Measurements from ENCODE around the gene FYB2. TPM values are rescaled to one million over a fixed set of nuclear protein-coding genes. Genes with fewer than 3 reads are reported as not detected.

The FYB2 gene
- polyA plus RNA-seq, 1 donor (not counting 4 experiments of a cell fraction or from before 2014, with no cell fraction given), result not detected

- H4K20me1 ChIP-seq (ENCODE audit: control insufficient read depth, extremely low read depth, insufficient read depth, low read length), result no peaks in the 10 kb centered on the region
- H3K4me3 ChIP-seq (ENCODE audit: control insufficient read depth in 2 of 3, extremely low read depth in 1 of 3, insufficient read depth in 2 of 3, low read depth in 1 of 3, low read length in 3 of 3), result no peak overlapping the region
- H3K9ac ChIP-seq (ENCODE audit: control insufficient read depth, extremely low read depth, insufficient read depth, low read length), result no peak overlapping the region
- no peak overlapping the region for H3K27ac ChIP-seq (ENCODE audit: control insufficient read depth, insufficient read depth, low read length)
- no peaks in the 10 kb centered on the region for H3K79me2 ChIP-seq (ENCODE audit: control insufficient read depth, insufficient read depth, low read length)
- TF ChIP-seq EZH2 (IDR thresholded peaks at IDR 0.05; ENCODE audit: low read length) (no peak), CTCF (optimal IDR thresholded peaks at IDR 0.05 in 1 of 3, IDR thresholded peaks at IDR 0.05 in 1 of 3, conservative IDR thresholded peaks at IDR 0.05 in 1 of 3; ENCODE audit: extremely low read depth in 1 of 3, insufficient read depth in 2 of 3, low read length in 3 of 3) (no peak)
- dilution Hi-C loops (cut with MboI; ENCODE audit: extremely low pct_ligation_motif_present, low sequenced_read_pairs), result no loop called here
- no peaks in the 10 kb centered on the region for H3K9me1 ChIP-seq (ENCODE audit: control insufficient read depth, extremely low read depth, insufficient read depth, low read length)
- FAIRE-seq (no peak), DNase-seq (ENCODE audit: low read depth, low spot score) (no peak)
- no peaks in the 10 kb centered on the region for H3K27me3 ChIP-seq (ENCODE audit: control insufficient read depth, extremely low read depth, insufficient read depth, low read length)
- H3K4me2 ChIP-seq (ENCODE audit: control insufficient read depth, extremely low read depth, insufficient read depth, low read depth, low read length), result no peak overlapping the region
- H3K4me1 ChIP-seq (ENCODE audit: control insufficient read depth, extremely low read depth, insufficient read depth, low read length), result peaks cover 14% of the 10 kb centered on the region
- H3K36me3 ChIP-seq (ENCODE audit: control insufficient read depth in 2 of 2, extremely low read depth in 1 of 2, insufficient read depth in 2 of 2, low read length in 2 of 2), result no peaks in the 10 kb centered on the region
- H3K9me3 ChIP-seq (ENCODE audit: control insufficient read depth, low read depth, low read length), result no peaks in the 10 kb centered on the region
- H2AFZ ChIP-seq (ENCODE audit: control insufficient read depth, low read length), result no peak overlapping the region
Observed at GRCh38 chr1:56799605-56800400, 19.4 kb downstream of the FYB2 start.

GRCh38 chr1:56798053-56798471 lies 21.1 kb downstream of the FYB2 start:
- Histone ChIP-seq H2AFZ (ENCODE audit: control insufficient read depth, low read length) (no peak overlapping the region), H3K9me3 (ENCODE audit: control insufficient read depth, low read depth, low read length) (no peaks in the 10 kb centered on the region), H3K27ac (ENCODE audit: control insufficient read depth, insufficient read depth, low read length) (no peak overlapping the region), H3K9me1 (ENCODE audit: control insufficient read depth, extremely low read depth, insufficient read depth, low read length) (no peaks in the 10 kb centered on the region), H3K36me3 (ENCODE audit: control insufficient read depth in 2 of 2, extremely low read depth in 1 of 2, insufficient read depth in 2 of 2, low read length in 2 of 2) (no peaks in the 10 kb centered on the region), H3K4me1 (ENCODE audit: control insufficient read depth, extremely low read depth, insufficient read depth, low read length) (peaks cover 14% of the 10 kb centered on the region), H3K27me3 (ENCODE audit: control insufficient read depth, extremely low read depth, insufficient read depth, low read length) (no peaks in the 10 kb centered on the region), H4K20me1 (ENCODE audit: control insufficient read depth, extremely low read depth, insufficient read depth, low read length) (no peaks in the 10 kb centered on the region), H3K79me2 (ENCODE audit: control insufficient read depth, insufficient read depth, low read length) (no peaks in the 10 kb centered on the region), H3K9ac (ENCODE audit: control insufficient read depth, extremely low read depth, insufficient read depth, low read length) (no peak overlapping the region), H3K4me2 (ENCODE audit: control insufficient read depth, extremely low read depth, insufficient read depth, low read depth, low read length) (no peak overlapping the region), H3K4me3 (ENCODE audit: control insufficient read depth in 2 of 3, extremely low read depth in 1 of 3, insufficient read depth in 2 of 3, low read depth in 1 of 3, low read length in 3 of 3) (no peak overlapping the region)
- DNase-seq (ENCODE audit: low read depth, low spot score) (no peak), FAIRE-seq (no peak)
- TF ChIP-seq EZH2 (IDR thresholded peaks at IDR 0.05; ENCODE audit: low read length), result no peak
- TF ChIP-seq CTCF (optimal IDR thresholded peaks at IDR 0.05 in 1 of 3, IDR thresholded peaks at IDR 0.05 in 1 of 3, conservative IDR thresholded peaks at IDR 0.05 in 1 of 3; ENCODE audit: extremely low read depth in 1 of 3, insufficient read depth in 2 of 3, low read length in 3 of 3), result no peak
- dilution Hi-C loops (cut with MboI; ENCODE audit: extremely low pct_ligation_motif_present, low sequenced_read_pairs), result no loop called here
